ENCODE measurements around the gene ANTXR1. TPM values are rescaled to one million over a fixed set of nuclear protein-coding genes. Genes with fewer than 3 reads are reported as not detected.

The ANTXR1 gene
- total RNA-seq, 1 experiment from 2014 or later, result 48.3 TPM

DNA sequence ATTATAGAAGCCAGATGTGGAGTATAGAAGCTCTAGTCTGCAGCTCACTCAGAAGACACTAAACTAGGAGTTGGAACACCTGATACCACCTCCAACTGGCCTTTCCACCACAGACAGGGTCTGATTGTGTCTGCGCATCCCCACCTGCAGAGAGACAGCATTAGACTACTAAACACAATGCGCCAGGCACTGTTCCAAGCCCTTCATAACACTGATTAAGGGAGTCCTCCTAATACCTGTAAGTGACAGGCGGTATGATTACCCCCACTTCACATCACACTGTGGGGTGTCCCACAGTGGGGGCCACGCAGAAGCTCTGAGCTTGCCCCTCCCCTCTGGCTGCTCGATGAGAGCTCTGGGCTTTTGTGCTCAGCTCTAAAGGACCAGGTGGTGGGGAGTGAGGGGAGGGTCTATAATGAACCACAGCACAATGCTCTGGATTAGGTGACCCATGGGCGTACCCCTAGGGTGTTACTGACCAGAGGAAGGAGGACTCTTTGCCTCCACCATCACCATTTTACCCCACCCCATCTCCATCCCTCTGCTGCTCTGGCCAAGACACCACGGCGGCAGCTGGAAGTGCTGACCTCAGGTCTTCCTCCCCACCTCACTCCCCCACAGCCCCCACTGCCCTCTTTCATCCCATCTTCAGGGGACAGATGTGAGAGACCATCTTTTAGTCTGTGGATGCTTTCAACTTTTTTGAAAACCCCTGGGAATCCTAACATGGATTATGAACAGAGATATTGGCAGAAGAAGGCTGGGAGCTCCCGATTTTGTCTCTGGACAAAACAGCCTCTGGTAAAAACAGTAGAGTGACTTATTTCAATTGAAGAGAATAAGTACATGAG is 228.9 kb downstream of the ANTXR1 start:
- intact Hi-C loops (cut with micrococcal nuclease; ENCODE audit: unreplicated experiment), result no loop called here
- Histone ChIP-seq H4K20me1 (ENCODE audit: insufficient read depth) (no peaks in the 10 kb centered on the region), H3K27ac (no peak overlapping the region), H3K9me3 (ENCODE audit: insufficient read depth, low read depth) (no peaks in the 10 kb centered on the region), H3F3A (ENCODE audit: insufficient read depth, low read depth) (no peaks in the 10 kb centered on the region), H3K4me1 (replicated peaks; ENCODE audit: insufficient read depth) (no peaks in the 10 kb centered on the region), H3K4me2 (no peak overlapping the region), H3K36me3 (ENCODE audit: low read depth) (no peaks in the 10 kb centered on the region; the same call in 1 of the 2 replicates), H3K79me2 (ENCODE audit: low read depth) (no peaks in the 10 kb centered on the region), H3K4me3 (no peak overlapping the region), H3K9me2 (ENCODE audit: insufficient read depth) (no peaks in the 10 kb centered on the region), H3K27me3 (ENCODE audit: insufficient read depth, low read depth) (no peaks in the 10 kb centered on the region), H2AFZ (no peak overlapping the region)
- no peak for TF ChIP-seq EZH2 (IDR thresholded peaks at IDR 0.05; ENCODE audit: low read depth)
- TF ChIP-seq, protein P1, sequence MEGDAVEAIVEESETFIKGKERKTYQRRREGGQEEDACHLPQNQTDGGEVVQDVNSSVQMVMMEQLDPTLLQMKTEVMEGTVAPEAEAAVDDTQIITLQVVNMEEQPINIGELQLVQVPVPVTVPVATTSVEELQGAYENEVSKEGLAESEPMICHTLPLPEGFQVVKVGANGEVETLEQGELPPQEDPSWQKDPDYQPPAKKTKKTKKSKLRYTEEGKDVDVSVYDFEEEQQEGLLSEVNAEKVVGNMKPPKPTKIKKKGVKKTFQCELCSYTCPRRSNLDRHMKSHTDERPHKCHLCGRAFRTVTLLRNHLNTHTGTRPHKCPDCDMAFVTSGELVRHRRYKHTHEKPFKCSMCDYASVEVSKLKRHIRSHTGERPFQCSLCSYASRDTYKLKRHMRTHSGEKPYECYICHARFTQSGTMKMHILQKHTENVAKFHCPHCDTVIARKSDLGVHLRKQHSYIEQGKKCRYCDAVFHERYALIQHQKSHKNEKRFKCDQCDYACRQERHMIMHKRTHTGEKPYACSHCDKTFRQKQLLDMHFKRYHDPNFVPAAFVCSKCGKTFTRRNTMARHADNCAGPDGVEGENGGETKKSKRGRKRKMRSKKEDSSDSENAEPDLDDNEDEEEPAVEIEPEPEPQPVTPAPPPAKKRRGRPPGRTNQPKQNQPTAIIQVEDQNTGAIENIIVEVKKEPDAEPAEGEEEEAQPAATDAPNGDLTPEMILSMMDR (conservative IDR thresholded peaks at IDR 0.05), result no peak
- BruUV-seq (replicated peaks), result no TSS peak
- DNase-seq, result no peak
- ChIA-PET POLR2A (ENCODE audit: unreplicated experiment) (interaction anchor here (0.6 kb wide), 1 partner anchor 9 kb away, joined by 3 read pairs; no protein-coding TSS in a partner anchor), CTCF (no interaction called here)

DNA sequence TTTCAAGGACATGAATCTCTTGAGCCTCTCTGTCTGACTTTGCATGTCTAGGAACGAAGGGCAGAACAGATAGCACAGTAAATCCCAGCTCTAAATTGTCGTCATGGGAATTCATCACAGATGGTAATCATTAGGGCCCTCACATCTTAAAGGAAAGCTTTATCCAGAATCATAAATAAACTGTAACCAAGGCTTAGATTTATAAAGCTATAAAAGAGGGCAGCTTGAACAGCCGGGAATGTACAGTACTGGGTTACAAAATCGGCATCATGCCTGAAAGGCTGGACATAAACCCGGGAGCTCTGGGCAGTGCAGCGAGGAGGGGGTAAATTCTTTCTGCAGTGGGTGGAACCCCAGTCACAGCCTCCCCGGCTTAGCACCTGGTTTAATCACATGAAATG is 229.7 kb downstream of the ANTXR1 start:
- H3K36me3 ChIP-seq (ENCODE audit: low read depth), result no peaks in the 10 kb centered on the region; the same call in 1 of the 2 replicates
- no TSS peak for BruUV-seq (replicated peaks)
- intact Hi-C loops (cut with micrococcal nuclease; ENCODE audit: unreplicated experiment), result no loop called here
- H3K27me3 ChIP-seq (ENCODE audit: insufficient read depth, low read depth), result no peaks in the 10 kb centered on the region
- no peaks in the 10 kb centered on the region for H3K79me2 ChIP-seq (ENCODE audit: low read depth)
- DNase-seq, result no peak
- H3K4me1 ChIP-seq (replicated peaks; ENCODE audit: insufficient read depth), result no peaks in the 10 kb centered on the region
- no peaks in the 10 kb centered on the region for H3K9me2 ChIP-seq (ENCODE audit: insufficient read depth)
- H3F3A ChIP-seq (ENCODE audit: insufficient read depth, low read depth), result no peaks in the 10 kb centered on the region
- ChIA-PET CTCF (no interaction called here), POLR2A (ENCODE audit: unreplicated experiment) (no interaction called here)
- H3K4me3 ChIP-seq, result no peak overlapping the region
- H3K27ac ChIP-seq, result no peak overlapping the region
- no peak for TF ChIP-seq EZH2 (IDR thresholded peaks at IDR 0.05; ENCODE audit: low read depth)
- TF ChIP-seq, protein P1 (conservative IDR thresholded peaks at IDR 0.05), result no peak
- H2AFZ ChIP-seq, result no peak overlapping the region
- H4K20me1 ChIP-seq (ENCODE audit: insufficient read depth), result no peaks in the 10 kb centered on the region
- no peak overlapping the region for H3K4me2 ChIP-seq
- no peaks in the 10 kb centered on the region for H3K9me3 ChIP-seq (ENCODE audit: insufficient read depth, low read depth)

DNA sequence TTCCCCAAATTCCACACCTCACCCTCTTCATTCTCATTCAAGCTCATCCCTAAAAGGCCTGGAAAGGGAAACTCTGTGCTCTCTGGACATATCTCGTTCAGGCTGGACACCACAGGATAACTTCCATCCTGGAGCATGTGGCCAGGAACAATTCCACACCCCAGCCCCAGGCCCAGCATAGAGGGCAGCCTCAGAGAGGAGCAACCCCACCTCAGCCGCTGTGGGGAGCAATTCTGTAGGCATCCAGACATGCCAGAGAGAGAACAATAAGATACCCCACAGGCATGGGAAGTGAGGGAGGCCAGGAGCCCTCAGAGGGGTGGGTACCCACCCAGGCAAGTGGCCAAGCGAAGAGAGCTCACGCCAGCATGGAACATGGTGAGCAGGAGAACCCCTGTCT is 230.7 kb downstream of the ANTXR1 start:
- TF ChIP-seq EZH2 (IDR thresholded peaks at IDR 0.05; ENCODE audit: low read depth), result no peak
- TF ChIP-seq, protein P1 (conservative IDR thresholded peaks at IDR 0.05), result no peak
- Histone ChIP-seq H3K79me2 (ENCODE audit: low read depth) (no peaks in the 10 kb centered on the region), H3K4me3 (no peak overlapping the region), H3K4me2 (no peak overlapping the region), H3K27ac (no peak overlapping the region), H2AFZ (no peak overlapping the region), H3K36me3 (ENCODE audit: low read depth) (no peaks in the 10 kb centered on the region; the same call in 1 of the 2 replicates), H4K20me1 (ENCODE audit: insufficient read depth) (no peaks in the 10 kb centered on the region), H3K9me3 (ENCODE audit: insufficient read depth, low read depth) (no peaks in the 10 kb centered on the region), H3K4me1 (replicated peaks; ENCODE audit: insufficient read depth) (no peaks in the 10 kb centered on the region), H3K9me2 (ENCODE audit: insufficient read depth) (no peaks in the 10 kb centered on the region), H3F3A (ENCODE audit: insufficient read depth, low read depth) (no peaks in the 10 kb centered on the region), H3K27me3 (ENCODE audit: insufficient read depth, low read depth) (no peaks in the 10 kb centered on the region)
- POLR2A ChIA-PET (ENCODE audit: unreplicated experiment), result no interaction called here
- intact Hi-C loops (cut with micrococcal nuclease; ENCODE audit: unreplicated experiment), result no loop called here
- no TSS peak for BruUV-seq (replicated peaks)
- no peak for DNase-seq
- CTCF ChIA-PET, result no interaction called here
